Endothelial cell (in vitro differentiated cells): ENCODE results near the gene IRF6. TPM values are rescaled to one million over a fixed set of nuclear protein-coding genes. Genes with fewer than 3 reads are reported as not detected.

Source experiments
- DNase-seq: peaks from one replicate; pipeline ENCODE4 v3.0.0; 2021; ENCODE audit warnings: low spot score
- H3K27ac Mint-ChIP-seq: one replicate; pipeline ENCODE4 v1.8.0; 2021; ENCODE audit warnings: mixed read lengths, inconsistent platforms; ENCODE audit not compliant: unreplicated experiment
- H3K27me3 Mint-ChIP-seq: one replicate; pipeline ENCODE4 v1.8.0; 2021; ENCODE audit warnings: mild to moderate bottlenecking, moderate library complexity, mixed read lengths, inconsistent platforms; ENCODE audit not compliant: unreplicated experiment
- H3K36me3 Mint-ChIP-seq: one replicate; pipeline ENCODE4 v1.8.0; 2021; ENCODE audit warnings: mild to moderate bottlenecking, low read depth, mixed read lengths, inconsistent platforms; ENCODE audit not compliant: unreplicated experiment
- H3K4me1 Mint-ChIP-seq: one replicate; pipeline ENCODE4 v1.8.0; 2021; ENCODE audit warnings: mild to moderate bottlenecking, mixed read lengths, inconsistent platforms; ENCODE audit not compliant: unreplicated experiment
- H3K4me3 Mint-ChIP-seq: one replicate; pipeline ENCODE4 v1.8.0; 2021; ENCODE audit warnings: mild to moderate bottlenecking, mixed read lengths, inconsistent platforms; ENCODE audit not compliant: unreplicated experiment
- H3K9me3 Mint-ChIP-seq: one replicate; pipeline ENCODE4 v1.8.0; 2021; ENCODE audit warnings: mixed read lengths, inconsistent platforms; ENCODE audit not compliant: unreplicated experiment
- CTCF ChIP-seq: fragments of 200-600 bp; sonication (generic); IDR thresholded peaks from one replicate; pipeline ENCODE4 v1.5.0; 2021; ENCODE audit warnings: antibody characterized with exemption; ENCODE audit not compliant: unreplicated experiment
- total RNA-seq: library from RNA; stranded (reverse); fragmentation: NEBNext Ultra II Directional; extraction: Animal tissue kit (Norgen Biotek cat#: 25700); gene quantifications from one replicate; pipeline ENCODE4 v1.2.1, GENCODE V29; 2021; ENCODE audit not compliant: unreplicated experiment

The IRF6 gene
- total RNA-seq, 1 donor from 2014 or later, result 21.3 TPM

DNA sequence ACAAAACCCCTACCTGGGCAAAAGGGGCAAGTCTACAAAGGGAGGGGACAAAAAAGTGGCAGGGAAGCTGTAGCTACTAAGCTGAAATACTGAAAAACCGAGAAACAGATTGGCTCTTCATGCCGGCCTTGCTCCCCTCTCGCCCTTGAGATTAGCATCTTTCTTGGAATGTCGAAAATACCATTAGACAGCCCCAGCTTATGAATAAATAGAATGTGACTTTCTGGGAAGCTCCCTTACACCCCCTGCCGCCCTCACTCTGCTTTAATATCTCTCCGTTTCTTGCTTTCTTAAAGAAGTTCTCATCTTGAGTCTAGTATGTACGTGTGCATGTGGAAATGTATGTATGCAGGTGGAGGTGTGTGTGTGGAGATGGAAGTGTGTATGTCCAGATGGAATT is 36.0 kb downstream of the IRF6 start:
- Mint-ChIP-seq H3K9me3 (peaks cover 4% of the 10 kb centered on the region), H3K4me3 (no peak overlapping the region), H3K36me3 (no peaks in the 10 kb centered on the region), H3K27me3 (no peaks in the 10 kb centered on the region), H3K4me1 (peaks cover 7% of the 10 kb centered on the region), H3K27ac (no peak overlapping the region)
- no peak for TF ChIP-seq CTCF
- DNase-seq, result no peak

GRCh38 chr1:209769171-209769904 is 36.6 kb downstream of the IRF6 start:
- no peaks in the 10 kb centered on the region for H3K27me3 Mint-ChIP-seq
- no peak overlapping the region for H3K27ac Mint-ChIP-seq
- no peak for DNase-seq
- H3K4me1 Mint-ChIP-seq, result peaks cover 2% of the 10 kb centered on the region
- TF ChIP-seq CTCF, result no peak
- peaks cover 4% of the 10 kb centered on the region for H3K9me3 Mint-ChIP-seq
- H3K36me3 Mint-ChIP-seq, result no peaks in the 10 kb centered on the region
- peak overlapping the region; percentile 26 for H3K4me3 Mint-ChIP-seq

- Mint-ChIP-seq H3K9me3 (peaks cover 4% of the 10 kb centered on the region), H3K4me3 (no peak overlapping the region), H3K27me3 (no peaks in the 10 kb centered on the region), H3K36me3 (no peaks in the 10 kb centered on the region), H3K27ac (no peak overlapping the region), H3K4me1 (no peaks in the 10 kb centered on the region)
- no peak for TF ChIP-seq CTCF
- no peak for DNase-seq
Measured at GRCh38 chr1:209768354-209768774, 37.6 kb downstream of the IRF6 start.

- H3K9me3 Mint-ChIP-seq, result peaks cover 4% of the 10 kb centered on the region
- TF ChIP-seq CTCF, result no peak
- H3K36me3 Mint-ChIP-seq, result no peaks in the 10 kb centered on the region
- peaks cover under 1% of the 10 kb centered on the region for H3K27me3 Mint-ChIP-seq
- H3K27ac Mint-ChIP-seq, result no peak overlapping the region
- DNase-seq, result no peak
- H3K4me3 Mint-ChIP-seq, result no peak overlapping the region
- no peaks in the 10 kb centered on the region for H3K4me1 Mint-ChIP-seq
Measured at GRCh38 chr1:209767706-209768105, 38.2 kb downstream of the IRF6 start.

- peaks cover 1% of the 10 kb centered on the region for H3K27me3 Mint-ChIP-seq
Measured at GRCh38 chr1:209767096-209767495, 38.8 kb downstream of the IRF6 start.

More at GRCh38 chr1:209767096-209767495, 38.8 kb downstream of the IRF6 start:
- Mint-ChIP-seq H3K4me1 (no peaks in the 10 kb centered on the region), H3K36me3 (no peaks in the 10 kb centered on the region), H3K27ac (no peak overlapping the region), H3K4me3 (no peak overlapping the region), H3K9me3 (peaks cover 4% of the 10 kb centered on the region)
- DNase-seq, result no peak
- TF ChIP-seq CTCF, result no peak
